LNCaP clone FGC (cell line): Measurements from ENCODE around the gene APELA.

Source experiments
- DNase-seq: peaks from one replicate; pipeline ENCODE4 v3.0.0-alpha.2; 2011; ENCODE audit warnings: low read depth
- H3K4me3 ChIP-seq: 2 replicates; pipeline ENCODE4 v1.5.1; 2011; ENCODE audit warnings: mild to moderate bottlenecking, low read depth, low read length, control low read depth
- TF ChIP-seq, protein P1 (sequence below): IDR thresholded peaks from 2 replicates; pipeline ENCODE4 v1.5.1; 2012; ENCODE audit warnings: mild to moderate bottlenecking; ENCODE audit not compliant: control insufficient read depth, insufficient read depth; ENCODE audit errors: extremely low read depth

Gene APELA

DNA sequence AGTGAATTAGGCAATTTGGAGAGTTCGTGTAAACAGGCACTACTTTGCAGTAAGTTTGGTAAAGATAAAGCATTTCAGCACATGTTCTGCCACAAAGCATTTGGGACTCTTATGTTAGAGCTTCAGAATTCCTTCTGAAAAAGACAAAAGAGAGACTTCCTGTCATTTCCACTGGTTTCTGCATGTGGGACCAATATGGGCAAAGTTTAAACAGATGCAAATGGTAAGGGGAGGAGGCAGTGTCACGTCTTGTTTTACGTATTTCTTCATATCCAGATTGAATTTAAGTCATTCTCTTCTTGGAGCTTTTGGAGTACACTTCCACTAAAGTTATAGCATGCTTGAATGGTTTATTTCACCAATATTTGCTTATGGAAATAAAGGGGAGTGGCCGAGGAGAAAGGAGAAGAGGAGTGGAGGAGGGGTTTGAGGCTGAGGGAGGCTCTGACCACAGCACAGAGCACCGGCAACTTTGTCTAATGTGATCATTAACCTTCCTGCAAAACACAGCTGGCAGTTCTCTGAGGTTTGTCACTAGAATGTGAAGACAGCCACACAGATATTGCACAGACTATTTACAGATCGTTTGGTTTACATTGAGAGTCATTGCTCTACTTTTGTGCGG, at the start of gene APELA:
Gene APELA, plus strand, starts transcription at position 479 of the 625 bp plus-strand sequence. CDS start 154 bp downstream, outside the sequence.
- DNase-seq: no peak
- no peak within 1 kb of the TSS for H3K4me3 ChIP-seq
- TF ChIP-seq, protein P1, sequence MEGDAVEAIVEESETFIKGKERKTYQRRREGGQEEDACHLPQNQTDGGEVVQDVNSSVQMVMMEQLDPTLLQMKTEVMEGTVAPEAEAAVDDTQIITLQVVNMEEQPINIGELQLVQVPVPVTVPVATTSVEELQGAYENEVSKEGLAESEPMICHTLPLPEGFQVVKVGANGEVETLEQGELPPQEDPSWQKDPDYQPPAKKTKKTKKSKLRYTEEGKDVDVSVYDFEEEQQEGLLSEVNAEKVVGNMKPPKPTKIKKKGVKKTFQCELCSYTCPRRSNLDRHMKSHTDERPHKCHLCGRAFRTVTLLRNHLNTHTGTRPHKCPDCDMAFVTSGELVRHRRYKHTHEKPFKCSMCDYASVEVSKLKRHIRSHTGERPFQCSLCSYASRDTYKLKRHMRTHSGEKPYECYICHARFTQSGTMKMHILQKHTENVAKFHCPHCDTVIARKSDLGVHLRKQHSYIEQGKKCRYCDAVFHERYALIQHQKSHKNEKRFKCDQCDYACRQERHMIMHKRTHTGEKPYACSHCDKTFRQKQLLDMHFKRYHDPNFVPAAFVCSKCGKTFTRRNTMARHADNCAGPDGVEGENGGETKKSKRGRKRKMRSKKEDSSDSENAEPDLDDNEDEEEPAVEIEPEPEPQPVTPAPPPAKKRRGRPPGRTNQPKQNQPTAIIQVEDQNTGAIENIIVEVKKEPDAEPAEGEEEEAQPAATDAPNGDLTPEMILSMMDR: no peak

DNA sequence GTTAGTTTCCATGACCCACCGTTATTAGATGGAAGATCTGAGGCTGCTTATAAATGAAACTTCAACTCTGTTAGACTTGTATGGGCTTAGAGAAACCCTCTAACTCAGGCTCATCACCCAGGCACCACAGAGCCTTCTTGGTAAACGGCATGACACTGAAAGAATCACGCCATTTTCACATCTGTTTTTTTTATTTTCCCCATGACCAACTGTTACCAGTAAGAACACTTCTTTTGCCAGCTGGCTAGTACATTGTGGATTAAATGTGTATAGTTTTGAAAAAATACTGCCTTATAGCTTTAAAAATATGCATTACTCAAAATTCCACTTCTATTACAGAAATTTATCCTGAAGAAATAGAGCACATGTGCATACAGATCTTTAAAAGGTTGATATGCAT, 48.0 kb upstream of the APELA start:
- no peak for DNase-seq
- TF ChIP-seq, protein P1: no peak
- no peak overlapping the region for H3K4me3 ChIP-seq

GRCh38 chr4:164846566-164846965, 30.4 kb upstream of the APELA start:
- DNase-seq: peak; percentile 10
- TF ChIP-seq, protein P1: no peak
- no peak overlapping the region for H3K4me3 ChIP-seq

- DNase-seq: no peak
- TF ChIP-seq, protein P1: no peak
- H3K4me3 ChIP-seq: no peak overlapping the region
Observed at GRCh38 chr4:164847016-164847415, 30.0 kb upstream of the APELA start.

- TF ChIP-seq, protein P1: no peak
- DNase-seq: no peak
- no peak overlapping the region for H3K4me3 ChIP-seq
Observed at GRCh38 chr4:164847967-164848649, 28.9 kb upstream of the APELA start.

GRCh38 chr4:164856396-164856795, 20.6 kb upstream of the APELA start:
- TF ChIP-seq, protein P1: no peak
- no peak overlapping the region for H3K4me3 ChIP-seq
- DNase-seq: no peak
